ENCODE results near the gene IL33. TPM values are rescaled to one million over a fixed set of nuclear protein-coding genes. Genes with fewer than 3 reads are reported as not detected.

Gene IL33
- 0.49 to 2.2 TPM (median 1.0 TPM) in 5 replicates for total RNA-seq (2022; extraction: Qiagen RNA extraction; ENCODE audit: low read depth)

GRCh38 chr9:6215562-6215961, at the start of gene IL33:
Gene IL33 (plus strand): TSS chr9:6215807. CDS start chr9:6241695, 25,888 bp downstream.

Other genes starting within 250 kb of the IL33 start
- 14.3 to 17.6 TPM (median 17.3 TPM) in 5 replicates for gene RANBP6, start 200.2 kb upstream of the IL33 start, total RNA-seq (2022; extraction: Qiagen RNA extraction; ENCODE audit: low read depth)
- gene TPD52L3, start 112.6 kb downstream of the IL33 start, total RNA-seq (2022; extraction: Qiagen RNA extraction; ENCODE audit: low read depth) = not detected in 5 replicates
- 21.7 to 35.9 TPM (median 32.4 TPM) in 5 replicates for gene UHRF2, start 197.4 kb downstream of the IL33 start, total RNA-seq (2022; extraction: Qiagen RNA extraction; ENCODE audit: low read depth)

Data from A549 treated with DMSO at 1 μM for 4 hours (cell line).